ENCODE measurements around the gene EMILIN1.
"Not testable (repeated sequence)": the region's sequence is repeated elsewhere in the genome, so short reads cannot be mapped to it uniquely, and the experiment has no call there.

Gene EMILIN1

DNA sequence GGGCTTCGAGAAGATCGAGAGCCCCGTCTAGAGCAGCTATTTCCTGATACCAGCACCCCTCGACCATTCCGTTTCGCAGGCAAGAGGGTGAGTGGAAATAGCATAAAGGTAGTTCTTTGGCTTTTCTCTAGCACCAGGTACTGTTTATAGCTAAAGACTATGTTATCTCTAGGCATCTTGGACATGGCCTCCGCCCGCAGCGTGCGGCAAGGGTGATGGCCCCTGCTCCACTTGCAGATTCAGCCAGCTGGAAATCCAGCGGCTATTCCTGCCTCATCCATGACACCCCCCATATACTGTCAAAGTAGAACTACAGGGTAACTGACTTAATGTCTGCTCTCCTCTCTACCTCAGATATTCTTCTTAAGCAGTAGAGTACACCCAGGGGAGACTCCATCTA, 23.7 kb upstream of the EMILIN1 start:
- no peak for DNase-seq

DNA sequence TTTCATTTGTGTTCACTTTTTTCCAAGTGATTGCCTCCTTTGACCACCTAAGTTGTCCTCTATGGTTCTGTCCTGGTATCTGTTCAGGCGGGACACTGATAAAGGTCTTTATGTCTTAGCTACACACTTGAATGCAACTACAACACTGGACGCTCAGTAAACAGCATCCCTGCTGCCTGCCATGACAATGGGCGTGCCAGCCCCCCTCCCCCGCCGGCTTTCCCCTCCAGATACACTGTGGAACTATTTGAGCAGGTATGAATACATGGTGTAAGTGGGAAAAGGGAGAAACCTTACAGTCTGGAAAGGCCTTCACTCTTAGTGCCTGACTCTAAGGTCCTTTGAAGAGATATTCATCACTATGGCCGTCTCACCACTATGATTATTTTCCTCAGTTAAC, 21.2 kb upstream of the EMILIN1 start:
- DNase-seq = no peak

DNA sequence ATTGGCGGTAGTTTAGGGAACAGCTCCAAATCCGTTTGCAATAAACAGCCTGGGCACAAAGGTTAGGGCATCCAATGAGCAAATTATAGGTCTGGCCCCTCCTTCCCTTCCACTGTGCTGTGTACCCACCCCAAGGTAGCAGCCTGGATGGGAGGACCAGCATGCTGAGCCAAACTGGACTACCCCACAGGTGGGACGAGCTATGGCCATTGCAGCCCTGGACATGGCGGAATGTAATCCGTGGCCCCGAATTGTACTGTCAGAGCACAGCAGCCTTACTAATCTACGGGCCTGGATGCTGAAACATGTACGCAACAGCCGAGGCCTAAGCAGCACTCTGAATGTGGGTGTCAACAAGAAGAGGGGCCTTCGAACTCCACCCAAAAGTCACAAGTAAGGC, 20.2 kb upstream of the EMILIN1 start:
- DNase-seq = no peak

DNA sequence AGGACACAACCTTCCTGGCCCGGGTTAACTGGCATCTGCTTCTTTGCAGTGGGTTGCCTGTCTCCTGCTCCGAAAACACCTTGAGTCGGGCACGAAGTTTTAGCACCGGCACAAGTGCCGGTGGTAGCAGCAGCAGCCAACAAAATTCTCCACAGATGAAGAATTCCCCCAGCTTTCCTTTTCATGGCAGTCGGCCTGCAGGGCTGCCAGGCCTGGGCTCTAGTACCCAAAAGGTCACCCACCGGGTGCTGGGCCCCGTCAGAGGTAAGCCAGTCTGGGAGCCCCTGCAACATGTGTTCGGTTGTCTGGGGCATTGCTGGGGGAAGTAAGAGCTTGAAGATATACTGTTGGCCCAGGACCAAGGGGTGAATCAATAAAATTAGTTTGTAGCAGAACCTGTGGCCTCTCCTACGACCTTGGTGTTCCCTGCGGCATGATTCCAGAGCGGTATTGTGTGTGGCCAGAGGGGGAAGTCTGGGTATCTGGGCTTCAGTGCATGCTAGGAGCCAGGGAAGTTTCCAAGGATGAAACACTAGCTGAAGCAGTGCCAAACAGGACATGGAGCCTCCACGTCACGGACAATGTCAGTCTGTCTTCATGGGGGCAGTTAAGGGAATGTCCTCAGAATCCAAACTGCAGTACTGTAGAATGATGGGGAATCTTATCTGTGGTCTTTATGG, 19.1 kb upstream of the EMILIN1 start:
- DNase-seq = no peak

DNA sequence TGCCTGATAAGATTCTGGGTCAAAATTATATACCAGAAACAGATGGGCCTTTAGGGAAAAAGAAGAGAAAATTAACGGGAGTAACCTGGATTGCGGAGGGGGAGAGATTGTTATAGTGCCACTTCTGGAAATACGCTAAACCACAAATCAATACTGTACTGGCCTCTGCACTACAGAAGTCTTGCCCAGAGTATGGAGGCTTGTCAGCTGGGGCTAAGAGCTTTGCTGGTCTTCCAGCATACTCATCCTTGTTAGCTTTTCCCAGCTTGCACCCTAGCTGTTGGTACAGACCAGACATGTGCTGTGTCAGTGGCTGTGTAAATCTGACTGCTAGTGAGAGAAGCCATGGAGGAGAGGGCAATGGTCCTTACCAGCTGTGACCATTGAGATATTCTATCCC, 18.1 kb upstream of the EMILIN1 start:
- DNase-seq = no peak

DNA sequence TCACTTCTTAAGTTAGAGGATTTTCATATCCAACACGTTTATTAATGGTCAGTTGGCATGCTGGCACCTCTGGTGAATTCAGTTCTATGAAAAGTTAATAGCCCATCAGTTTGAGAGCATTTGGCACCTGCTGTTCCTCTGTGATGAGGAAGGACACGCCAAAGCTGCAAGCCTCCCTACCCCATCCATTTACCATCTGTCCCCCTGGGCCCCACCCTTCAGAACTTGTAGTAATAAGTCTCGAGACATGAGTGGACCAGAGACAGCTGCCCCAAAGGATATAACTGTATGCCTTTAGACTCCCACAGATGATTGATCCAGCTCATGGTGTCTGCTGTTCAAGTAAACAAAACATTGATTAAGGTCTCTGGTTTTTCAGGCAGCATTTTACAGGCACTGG, 13.3 kb upstream of the EMILIN1 start:
- DNase-seq = no peak

DNA sequence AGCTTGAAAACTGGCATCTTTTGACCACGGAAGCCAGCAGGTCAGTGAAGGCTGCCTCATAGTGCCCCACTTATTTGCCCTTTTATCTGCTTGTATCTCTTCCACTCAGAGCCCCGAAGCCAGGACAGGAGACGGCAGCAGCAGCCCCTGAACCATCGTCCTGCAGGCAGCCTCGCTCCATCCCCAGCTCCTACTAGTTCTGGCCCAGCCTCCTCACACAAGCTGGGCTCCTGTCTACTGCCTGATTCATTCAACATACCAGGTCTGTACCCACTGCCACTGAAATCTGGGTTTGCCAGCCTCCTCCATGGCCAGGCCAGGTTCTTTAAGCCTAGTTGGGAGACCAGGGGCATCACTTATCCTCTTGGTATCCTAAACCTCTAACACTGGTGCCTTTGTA, 11.0 kb upstream of the EMILIN1 start:
- no peak for DNase-seq

DNA sequence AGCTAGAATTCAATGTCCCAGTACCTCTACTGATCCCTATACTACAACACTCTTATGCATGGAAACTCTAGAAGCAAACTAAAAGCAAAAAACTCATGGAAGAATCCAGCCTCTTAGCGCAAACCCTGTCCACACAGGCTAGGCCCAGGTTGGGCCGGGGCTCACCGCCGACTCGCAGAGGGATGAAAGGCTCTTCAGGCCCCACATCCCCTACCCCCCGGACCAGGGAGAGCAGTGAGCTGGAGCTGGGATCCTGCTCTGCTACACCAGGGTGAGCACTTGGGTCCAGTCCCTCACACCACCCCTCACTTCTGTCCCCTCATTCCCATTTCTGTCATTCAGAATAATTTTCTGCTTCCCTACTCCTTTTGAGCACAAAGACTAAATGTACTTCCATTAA, 9.0 kb upstream of the EMILIN1 start:
- DNase-seq = no peak

DNA sequence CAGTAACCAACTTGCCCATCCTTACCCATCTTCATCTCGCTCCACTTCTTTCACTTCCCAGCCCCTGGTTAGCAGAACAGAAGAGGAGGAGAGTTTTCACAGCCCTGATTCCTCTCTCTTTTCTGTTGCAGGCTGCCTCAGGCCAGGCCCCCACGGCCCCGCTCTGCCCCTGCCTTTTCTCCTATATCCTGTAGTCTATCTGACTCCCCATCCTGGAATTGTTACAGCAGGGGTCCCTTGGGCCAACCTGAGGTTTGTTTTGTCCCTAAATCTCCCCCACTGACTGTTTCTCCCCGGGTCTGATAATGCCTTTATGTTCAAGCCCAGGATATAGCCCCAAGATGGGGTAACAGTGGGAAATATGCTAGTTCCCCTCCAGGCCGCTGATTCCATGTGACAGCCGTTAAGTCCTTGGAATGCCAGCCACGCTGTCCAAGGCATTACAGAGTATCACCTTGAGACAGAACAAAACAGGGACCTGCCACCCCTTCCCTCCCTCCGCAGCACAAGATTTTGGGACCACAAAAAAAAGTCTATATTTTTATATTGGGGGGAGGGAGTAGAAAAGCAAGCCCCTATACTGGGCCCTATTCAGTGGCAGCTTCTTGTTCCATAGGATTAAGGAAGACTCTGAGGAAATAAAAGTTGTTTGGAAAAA, 8.3 kb upstream of the EMILIN1 start:
- DNase-seq = no peak

DNA sequence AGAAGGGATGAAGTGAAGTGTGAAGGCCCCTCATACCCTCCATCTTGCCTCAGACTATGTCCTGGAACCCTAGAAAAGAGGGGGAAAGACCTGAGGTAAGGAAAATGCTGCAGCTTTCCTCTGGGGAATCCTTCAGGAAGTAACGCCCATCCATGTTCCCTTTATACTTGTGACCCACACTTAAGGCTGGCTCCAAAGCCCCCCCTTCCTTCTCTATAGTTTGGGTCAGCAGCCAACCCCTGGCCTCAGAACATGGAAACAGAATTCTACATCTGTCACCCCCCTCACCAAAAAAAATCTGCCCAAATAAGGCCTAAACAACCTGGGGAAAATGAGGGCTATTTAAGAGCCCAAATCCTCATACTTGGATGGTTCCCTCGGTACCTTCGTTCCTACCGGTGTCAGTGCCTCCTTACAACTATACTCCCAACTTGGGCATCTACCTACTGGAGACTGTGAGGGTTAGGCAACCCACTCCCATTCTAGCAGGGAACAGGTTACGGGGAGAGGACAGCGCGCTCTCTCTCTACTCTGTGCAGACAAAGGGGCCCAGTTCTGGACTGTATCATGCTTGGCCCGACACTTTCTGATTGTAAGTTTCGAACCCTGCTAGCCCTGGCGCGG, 7.7 kb upstream of the EMILIN1 start:
- DNase-seq = no peak

DNA sequence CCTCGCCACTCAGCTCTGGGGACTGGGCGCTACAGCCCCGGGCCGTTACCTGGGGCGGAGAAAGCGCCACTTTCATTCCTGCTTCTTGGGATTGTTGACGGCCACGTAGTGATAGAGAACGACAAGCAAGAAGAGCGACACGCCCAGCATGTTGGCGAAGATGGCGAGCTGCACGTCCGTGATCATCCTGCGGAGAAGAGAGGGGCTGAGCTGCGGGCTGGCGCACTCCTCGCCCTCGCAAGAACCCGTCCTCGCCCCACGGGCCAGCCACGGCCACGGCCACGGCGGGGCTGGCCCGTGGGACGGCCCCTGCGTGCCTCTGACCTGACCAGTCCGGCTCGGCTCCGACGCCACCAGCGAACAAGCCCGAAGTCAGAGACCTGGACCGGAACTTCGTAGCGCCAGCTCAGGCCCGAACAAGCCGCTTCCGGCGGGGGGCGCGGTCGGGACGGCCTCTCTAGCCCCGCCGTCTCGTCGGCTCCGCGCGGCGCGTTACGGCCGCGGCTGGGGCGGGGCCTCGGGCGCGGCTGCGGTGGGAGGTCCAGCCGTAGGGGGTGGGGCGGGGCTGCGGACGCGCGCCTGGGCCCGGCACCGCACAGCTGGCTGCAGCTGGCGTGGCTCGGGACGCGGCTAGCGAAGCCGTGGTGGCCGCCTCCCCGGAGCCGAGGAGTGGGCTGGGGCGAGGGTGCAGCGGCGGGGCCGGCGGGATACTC, 7.0 kb upstream of the EMILIN1 start, which contains the start of gene OST4:
OST4 (minus strand) TSS at position 378 of the 713 bp plus-strand sequence.
- DNase-seq = peak; percentile 93

DNA sequence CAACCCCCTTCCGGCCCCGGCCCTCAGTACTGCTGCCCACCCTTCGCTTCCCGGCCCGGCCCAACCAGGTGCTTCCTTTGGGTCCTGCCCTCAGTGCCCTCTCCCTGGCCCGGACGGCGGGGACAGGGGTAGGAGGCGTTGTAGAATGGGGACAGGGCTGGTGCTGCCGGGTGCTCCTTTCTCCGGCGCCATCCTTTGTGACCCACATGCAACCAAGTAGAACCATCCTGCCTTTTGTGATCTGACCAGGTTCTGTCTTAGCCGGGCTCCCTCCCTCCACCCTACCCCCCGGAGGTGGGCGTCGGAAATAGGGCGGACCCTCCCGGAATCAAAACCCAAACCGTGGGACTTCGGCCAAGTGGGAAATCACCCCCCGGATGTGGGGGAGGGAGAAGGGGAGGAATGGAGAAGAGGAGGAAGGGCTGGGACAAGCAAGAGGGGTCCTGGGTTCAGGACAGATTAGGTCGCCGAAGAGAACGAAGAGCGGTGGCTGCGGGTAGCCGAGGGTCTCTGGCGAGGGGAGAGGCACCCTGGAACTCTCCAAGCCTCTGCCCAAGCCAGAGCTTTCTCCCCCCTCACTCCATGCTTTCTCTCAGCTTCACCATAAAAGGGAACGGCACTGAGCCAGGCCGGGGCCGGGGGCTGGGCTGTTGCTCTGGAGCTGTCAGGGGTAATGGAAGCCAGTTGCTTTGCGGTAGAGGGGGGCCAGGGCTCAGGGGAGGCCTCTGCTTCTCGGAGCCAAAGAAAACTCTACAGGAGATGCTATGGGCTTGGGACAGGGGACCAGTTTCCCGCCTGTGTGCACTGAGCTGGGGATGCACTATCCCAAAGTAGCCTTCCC, 6.2 kb upstream of the EMILIN1 start:
- peak; percentile 90 for DNase-seq

DNA sequence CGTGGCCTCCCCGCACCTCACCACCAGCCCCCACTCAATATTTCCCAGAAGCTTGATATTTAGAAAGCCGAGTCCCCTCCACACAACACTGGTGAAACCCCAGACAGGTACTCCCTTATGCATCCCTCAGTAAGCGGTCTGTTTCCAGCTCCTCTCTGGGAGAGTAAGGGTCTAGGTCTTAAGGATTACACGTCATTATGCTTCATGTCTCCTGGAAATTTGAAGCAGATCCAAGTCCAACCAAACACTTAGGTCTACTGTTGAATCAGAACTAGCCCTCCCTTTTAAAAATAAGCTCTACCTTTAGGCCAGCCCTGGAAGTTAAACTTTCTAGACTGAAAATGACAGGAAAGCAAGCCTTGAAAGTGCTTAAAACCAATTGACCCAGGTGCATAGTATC, 5.5 kb upstream of the EMILIN1 start:
- peak; percentile 80 for DNase-seq

DNA sequence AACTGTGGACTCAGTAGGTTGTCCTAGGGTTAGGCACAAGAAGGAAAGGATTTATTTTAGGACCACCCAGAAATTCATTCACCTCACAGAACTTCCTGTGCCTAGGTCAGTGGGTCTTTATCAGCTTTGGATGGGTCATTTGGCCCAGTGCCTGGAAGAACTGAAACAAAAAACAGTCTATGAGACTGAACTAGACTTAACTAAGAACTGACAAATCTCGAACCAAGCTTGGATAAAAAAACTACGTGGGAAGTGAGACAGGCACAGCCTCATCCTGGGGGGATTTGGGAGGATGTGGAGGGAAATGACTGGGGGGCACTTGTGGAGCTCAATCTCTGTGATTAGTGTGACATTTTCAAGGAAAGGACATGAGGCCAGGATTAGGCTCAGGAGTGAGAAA, 4.6 kb upstream of the EMILIN1 start:
- no peak for DNase-seq

DNA sequence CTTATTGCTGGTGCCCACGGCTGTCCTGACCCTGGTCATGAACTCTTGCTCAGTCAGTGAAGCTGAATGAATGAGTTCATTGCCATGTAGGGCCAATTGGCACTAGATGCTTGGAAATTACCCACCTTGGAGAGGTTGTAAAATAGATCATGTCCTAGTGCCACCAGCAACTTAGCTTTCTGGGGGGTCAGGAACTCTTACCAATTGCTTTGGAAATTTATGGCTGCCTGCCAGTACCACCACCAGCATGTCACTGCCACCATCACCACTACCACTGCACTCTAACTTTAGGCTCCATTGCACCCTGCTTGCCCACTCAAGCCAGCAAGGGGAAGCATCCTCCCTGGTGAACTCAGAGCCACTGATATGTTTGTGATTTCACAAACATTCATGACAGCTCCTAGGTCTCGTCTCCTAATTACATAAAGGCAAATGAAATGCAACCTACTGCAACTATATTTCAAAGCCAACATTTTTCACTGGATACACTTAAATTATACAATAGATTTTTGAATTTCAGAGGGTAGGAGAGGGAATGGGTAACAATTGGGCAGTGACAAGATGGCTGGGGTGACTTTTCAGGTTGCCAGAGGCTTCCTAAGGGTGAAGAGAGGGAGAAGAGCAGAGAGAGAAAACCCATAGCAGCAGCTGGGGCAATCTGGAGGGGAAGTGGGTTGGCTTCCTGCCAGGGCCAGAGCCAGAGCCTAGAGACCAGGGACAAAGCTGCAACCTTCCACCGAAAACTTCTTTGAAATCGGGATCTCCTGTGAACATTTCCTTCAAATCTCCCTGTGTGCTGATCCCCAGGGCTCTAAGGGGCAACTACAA, 3.5 kb upstream of the EMILIN1 start:
- DNase-seq = peak; percentile 42

DNA sequence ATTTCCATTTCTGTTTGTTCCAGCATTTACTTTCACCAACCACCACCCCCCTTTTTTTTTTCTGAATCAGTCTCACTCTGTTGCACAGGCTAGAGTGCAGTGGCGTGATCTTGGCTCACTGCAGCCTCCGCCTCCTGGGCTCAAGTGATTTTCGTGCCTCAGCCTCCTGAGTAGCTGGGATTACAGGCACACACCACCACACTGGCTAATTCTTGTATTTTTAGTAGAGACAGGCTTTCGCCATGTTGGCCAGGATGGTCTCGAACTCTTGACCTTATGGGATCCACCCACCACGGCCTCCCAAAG, 2.9 kb upstream of the EMILIN1 start:
- DNase-seq = not testable (repeated sequence)

DNA sequence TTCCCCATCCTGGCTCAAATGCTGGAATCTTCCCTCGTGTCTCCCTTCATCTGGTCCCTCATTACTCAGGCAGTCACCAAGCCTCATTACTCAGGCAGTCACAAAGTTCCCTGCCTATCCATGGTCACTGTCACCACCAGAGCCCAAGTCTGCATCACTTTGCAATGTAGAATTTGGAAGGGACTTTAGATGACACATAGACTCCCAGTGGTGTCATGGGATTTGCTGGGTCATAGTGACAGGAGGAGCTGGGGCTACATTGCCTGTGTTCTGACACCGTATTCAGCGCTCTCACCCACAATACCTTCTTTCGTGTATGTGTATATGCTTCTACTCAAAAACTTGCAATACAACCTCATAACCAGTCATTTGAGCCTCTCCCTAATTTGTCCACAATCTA, 2.1 kb upstream of the EMILIN1 start:
- peak; percentile 15 for DNase-seq

DNA sequence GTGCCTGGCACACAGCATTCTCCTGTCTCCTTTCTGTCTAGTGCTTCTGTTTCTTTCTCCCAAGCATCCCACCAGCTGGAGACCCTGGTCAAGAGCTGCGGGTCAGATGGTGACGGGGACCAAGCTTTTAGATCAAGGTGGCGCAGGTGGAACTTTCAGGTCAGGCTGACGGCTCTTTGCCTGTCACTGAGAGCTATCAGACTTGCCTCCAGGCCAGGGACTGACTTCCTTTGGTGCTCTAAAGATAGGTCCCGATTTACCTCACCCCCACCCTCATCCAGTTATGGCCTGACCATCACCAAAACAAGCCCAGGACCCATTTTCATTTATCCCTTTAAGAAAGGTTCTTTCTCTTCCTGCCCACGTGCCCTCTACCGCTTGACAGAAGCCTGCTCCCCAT, 1.2 kb upstream of the EMILIN1 start:
- DNase-seq = no peak

DNA sequence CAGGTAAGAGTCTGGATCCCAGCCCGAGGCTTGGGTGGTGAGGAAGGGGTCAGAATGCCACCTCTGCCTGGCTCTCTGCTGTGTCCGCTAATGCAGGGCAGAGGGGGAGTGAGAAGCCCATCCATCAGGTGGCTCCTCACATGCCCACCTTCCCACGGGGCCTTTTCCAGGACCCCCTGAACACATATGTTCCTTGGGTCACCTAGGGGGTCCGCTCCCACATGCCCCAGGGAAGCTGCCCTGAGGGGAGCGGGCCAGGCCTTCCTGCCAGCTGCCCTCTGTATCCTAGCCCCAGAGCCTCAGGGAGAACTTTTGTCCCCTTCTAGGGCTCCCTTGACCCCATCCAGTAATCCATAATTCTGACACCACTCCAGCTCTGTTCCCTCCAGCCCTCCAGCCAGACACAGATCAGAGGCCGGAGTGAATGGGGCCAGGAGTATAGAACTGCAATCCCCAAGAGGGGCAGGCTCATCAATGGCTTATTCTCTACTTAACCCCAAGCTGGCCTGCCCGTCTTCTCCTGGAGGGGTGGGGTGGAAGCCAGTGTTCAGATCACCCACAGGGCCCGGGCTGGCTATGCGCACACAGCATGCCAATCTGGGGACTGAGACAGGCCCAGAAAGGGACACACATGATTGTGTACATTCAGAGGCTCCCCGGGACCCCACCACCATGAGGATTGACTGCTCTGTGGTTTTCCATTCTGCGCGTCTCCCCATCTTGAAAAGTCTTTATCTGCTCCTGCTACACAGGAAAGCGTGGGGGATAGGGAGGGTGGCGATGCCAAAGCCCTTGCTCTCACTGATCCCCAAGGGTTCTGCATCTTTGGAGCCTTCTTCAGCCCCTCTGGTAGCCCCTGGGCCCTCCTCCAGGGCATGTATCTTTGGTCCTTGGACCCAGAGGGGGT, 1.1 kb downstream of the EMILIN1 start:
- no peak for DNase-seq

DNA sequence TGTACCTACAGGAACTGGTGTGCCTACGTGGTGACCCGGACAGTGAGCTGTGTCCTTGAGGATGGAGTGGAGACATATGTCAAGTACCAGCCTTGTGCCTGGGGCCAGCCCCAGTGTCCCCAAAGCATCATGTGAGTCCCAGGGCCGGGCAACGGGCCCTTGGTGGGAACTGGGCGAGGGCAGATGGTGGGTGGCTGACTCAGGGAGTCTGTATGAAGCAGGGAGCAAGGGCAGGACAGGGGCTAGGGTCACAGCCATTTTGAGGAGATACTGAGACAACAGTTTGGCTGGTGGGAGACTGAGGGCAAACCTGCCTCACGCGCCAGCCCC, 1.7 kb downstream of the EMILIN1 start:
- DNase-seq = no peak

DNA sequence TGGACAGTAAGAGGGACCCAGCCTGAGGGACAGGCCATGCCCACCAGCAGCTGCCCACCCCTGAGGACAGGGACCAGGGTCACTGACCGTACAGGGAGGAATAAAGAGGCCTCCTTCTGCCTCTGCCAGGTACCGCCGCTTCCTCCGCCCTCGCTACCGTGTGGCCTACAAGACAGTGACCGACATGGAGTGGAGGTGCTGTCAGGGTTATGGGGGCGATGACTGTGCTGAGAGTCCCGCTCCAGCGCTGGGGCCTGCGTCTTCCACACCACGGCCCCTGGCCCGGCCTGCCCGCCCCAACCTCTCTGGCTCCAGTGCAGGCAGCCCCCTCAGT, 2.2 kb downstream of the EMILIN1 start:
- DNase-seq = no peak

Data from fibroblast of skin of right biceps (primary cell).